SU-DHL-6 (cell line): ENCODE results near the gene LARP6.

ENCODE experiments used
- H2AFZ ChIP-seq: fragments of 200-600 bp; sonication (generic); 2 replicates; pipeline ENCODE4 v1.6.1; 2014; ENCODE audit warnings: low read depth, mild to moderate bottlenecking, moderate library complexity, mixed read lengths, antibody characterized with exemption, low read length; ENCODE audit not compliant: severe bottlenecking
- H3F3A ChIP-seq: fragments of 200-600 bp; shearing (Covaris generic); 2 replicates; pipeline ENCODE4 v1.6.0; 2016; ENCODE audit warnings: antibody characterized with exemption, mild to moderate bottlenecking; ENCODE audit not compliant: insufficient read depth
- H3K27ac ChIP-seq: fragments of 200-600 bp; sonication (generic); 2 replicates; pipeline ENCODE4 v1.5.1; 2016; ENCODE audit warnings: low read depth, mild to moderate bottlenecking, low read length, moderate library complexity, mixed read lengths
- H3K27me3 ChIP-seq: fragments of 200-600 bp; sonication (generic), shearing (Covaris generic); 2 replicates; pipeline ENCODE4 v1.6.0; 2014; ENCODE audit warnings: mild to moderate bottlenecking, low read length
- H3K36me3 ChIP-seq: fragments of 200-600 bp; sonication (generic); 2 replicates; pipeline ENCODE4 v1.6.1; 2014; ENCODE audit warnings: mild to moderate bottlenecking, low read length, mixed read lengths
- H3K4me2 ChIP-seq: fragments of 300-600, 200-600 bp; shearing (Covaris generic), sonication (generic); 2 replicates; pipeline ENCODE4 v1.6.0; 2014; ENCODE audit warnings: low read length, low read depth, mild to moderate bottlenecking; ENCODE audit not compliant: poor library complexity, severe bottlenecking
- H3K4me3 ChIP-seq: fragments of 200-600 bp; sonication (generic); 2 replicates; pipeline ENCODE4 v1.5.1; 2014; ENCODE audit warnings: antibody characterized with exemption, low read length, mild to moderate bottlenecking, mixed read lengths; ENCODE audit not compliant: insufficient read depth, poor library complexity, severe bottlenecking
- H3K79me2 ChIP-seq: fragments of 200-600 bp; sonication (generic); 2 replicates; pipeline ENCODE4 v1.6.1; 2014; ENCODE audit warnings: mild to moderate bottlenecking, low read length, moderate library complexity; ENCODE audit not compliant: insufficient read depth
- H3K9ac ChIP-seq: fragments of 200-600 bp; sonication (generic); 2 replicates; pipeline ENCODE4 v1.7.0; 2014; ENCODE audit warnings: mild to moderate bottlenecking, low read length
- H3K9me2 ChIP-seq: fragments of 200-600 bp; sonication (generic); replicated peaks from 2 replicates; pipeline ENCODE4 v1.6.1; 2014; ENCODE audit warnings: low read length; ENCODE audit not compliant: insufficient read depth
- H3K9me3 ChIP-seq: fragments of 200-600 bp; sonication (generic); 2 replicates; pipeline ENCODE4 v1.6.1; 2014; ENCODE audit warnings: low read length, mixed read lengths; ENCODE audit not compliant: insufficient read depth
- H4K20me1 ChIP-seq: fragments of 200-600 bp; sonication (generic); 2 replicates; pipeline ENCODE4 v1.6.1; 2014; ENCODE audit warnings: low read depth, mild to moderate bottlenecking, antibody characterized with exemption, low read length, moderate library complexity, mixed read lengths
- CTCF ChIP-seq: fragments of 200-600 bp; sonication (generic); IDR thresholded peaks from one replicate; pipeline ENCODE4 v1.5.1; 2017; ENCODE audit warnings: antibody characterized with exemption, mild to moderate bottlenecking, low read length, moderate library complexity; ENCODE audit not compliant: insufficient read depth, poor library complexity, severe bottlenecking
- EZH2phosphoT487 ChIP-seq: fragments of 200-600 bp; sonication (generic), shearing (Covaris generic); conservative IDR thresholded peaks from 2 replicates; pipeline ENCODE4 v1.6.1; 2018; ENCODE audit warnings: mild to moderate bottlenecking, antibody characterized with exemption, low read length, moderate library complexity, mixed read lengths

The LARP6 gene

DNA sequence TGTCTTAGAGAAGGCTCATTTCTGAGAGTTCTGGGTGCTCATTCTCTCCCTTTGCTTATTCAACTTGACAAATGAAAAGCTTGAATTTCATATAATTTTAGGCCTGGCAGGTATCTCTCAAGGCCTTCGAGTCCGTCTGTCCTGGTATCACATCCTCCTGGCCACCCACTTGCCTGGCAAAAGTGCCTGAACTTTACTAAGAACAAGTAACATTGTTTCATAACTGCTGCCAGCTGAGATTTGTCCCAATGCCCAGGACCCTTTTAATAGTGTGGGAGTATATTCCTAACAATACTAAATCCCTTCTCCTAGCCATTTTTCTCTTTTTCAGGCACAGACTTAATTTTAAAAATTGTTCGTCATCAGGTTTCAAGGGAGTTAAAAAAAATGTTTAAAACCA lies 18.1 kb downstream of the LARP6 start:
- H3K27ac ChIP-seq: no peak overlapping the region
- H3K9ac ChIP-seq: no peak overlapping the region
- TF ChIP-seq CTCF (no peak), EZH2phosphoT487 (no peak)
- H3K4me3 ChIP-seq: no peak overlapping the region
- H2AFZ ChIP-seq: no peak overlapping the region
- H3K27me3 ChIP-seq: no peaks in the 10 kb centered on the region
- H4K20me1 ChIP-seq: no peaks in the 10 kb centered on the region
- H3K79me2 ChIP-seq: no peaks in the 10 kb centered on the region
- no peaks in the 10 kb centered on the region for H3K36me3 ChIP-seq
- no peaks in the 10 kb centered on the region for H3K9me3 ChIP-seq
- no peak overlapping the region for H3K4me2 ChIP-seq
- H3K9me2 ChIP-seq: no peaks in the 10 kb centered on the region
- no peaks in the 10 kb centered on the region for H3F3A ChIP-seq

- Histone ChIP-seq H3K36me3 (no peaks in the 10 kb centered on the region), H3F3A (no peaks in the 10 kb centered on the region), H2AFZ (no peak overlapping the region), H3K27ac (no peak overlapping the region), H3K79me2 (no peaks in the 10 kb centered on the region), H3K27me3 (no peaks in the 10 kb centered on the region), H4K20me1 (no peaks in the 10 kb centered on the region), H3K4me2 (no peak overlapping the region), H3K9ac (no peak overlapping the region), H3K9me2 (no peaks in the 10 kb centered on the region), H3K9me3 (no peaks in the 10 kb centered on the region), H3K4me3 (no peak overlapping the region)
- TF ChIP-seq EZH2phosphoT487: no peak
- TF ChIP-seq CTCF: no peak
These were observed 18.5 kb downstream of the LARP6 start for GRCh38 chr15:70835415-70835814.

- H3K79me2 ChIP-seq: no peaks in the 10 kb centered on the region
- no peak overlapping the region for H3K4me2 ChIP-seq
- no peaks in the 10 kb centered on the region for H3F3A ChIP-seq
These were observed 19.0 kb downstream of the LARP6 start for GRCh38 chr15:70834999-70835398.

More at GRCh38 chr15:70834999-70835398, 19.0 kb downstream of the LARP6 start:
- no peaks in the 10 kb centered on the region for H3K27me3 ChIP-seq
- H3K27ac ChIP-seq: no peak overlapping the region
- TF ChIP-seq EZH2phosphoT487: no peak
- no peak for TF ChIP-seq CTCF
- no peaks in the 10 kb centered on the region for H4K20me1 ChIP-seq
- H3K9me3 ChIP-seq: no peaks in the 10 kb centered on the region
- no peak overlapping the region for H3K4me3 ChIP-seq
- no peak overlapping the region for H3K9ac ChIP-seq
- no peak overlapping the region for H2AFZ ChIP-seq
- H3K36me3 ChIP-seq: no peaks in the 10 kb centered on the region
- no peaks in the 10 kb centered on the region for H3K9me2 ChIP-seq
